ENCODE measurements around the gene MLST8.
A peak's percentile ranks its signal among the peaks of the same experiment; 100 is the strongest.

The MLST8 gene

GRCh38 chr16:2246301-2246885, 41.1 kb downstream of the MLST8 start:
- DNase-seq (ENCODE audit: low read depth), result no peak
- no peak for TF ChIP-seq CTCF (conservative IDR thresholded peaks at IDR 0.05; ENCODE audit: low read depth, low read length)
- no peak overlapping the region for H3K4me3 ChIP-seq (ENCODE audit: low read depth, low read length)

- no peak for TF ChIP-seq CTCF (conservative IDR thresholded peaks at IDR 0.05; ENCODE audit: low read depth, low read length)
- DNase-seq (ENCODE audit: low read depth), result peak; percentile 34
- peak overlapping the region; percentile 75 for H3K4me3 ChIP-seq (ENCODE audit: low read depth, low read length)
Measured at GRCh38 chr16:2250652-2251295, 45.5 kb downstream of the MLST8 start.

GRCh38 chr16:2251296-2252111, 46.2 kb downstream of the MLST8 start, which contains the start of gene ECI1:
TSS of gene ECI1 (minus strand) at chr16:2251587. CDS start at chr16:2251566, 21 bp downstream.
- peak; percentile 62 for TF ChIP-seq CTCF (conservative IDR thresholded peaks at IDR 0.05; ENCODE audit: low read depth, low read length)
- peak within 1 kb of the TSS; percentile 75 for H3K4me3 ChIP-seq (ENCODE audit: low read depth, low read length)
- peak; percentile 93 for DNase-seq (ENCODE audit: low read depth)

GRCh38 chr16:2252806-2253148, 47.5 kb downstream of the MLST8 start:
- DNase-seq (ENCODE audit: low read depth), result no peak
- H3K4me3 ChIP-seq (ENCODE audit: low read depth, low read length), result no peak overlapping the region
- TF ChIP-seq CTCF (conservative IDR thresholded peaks at IDR 0.05; ENCODE audit: low read depth, low read length), result no peak

- TF ChIP-seq CTCF (conservative IDR thresholded peaks at IDR 0.05; ENCODE audit: low read depth, low read length), result no peak
- no peak for DNase-seq (ENCODE audit: low read depth)
- H3K4me3 ChIP-seq (ENCODE audit: low read depth, low read length), result no peak overlapping the region
Measured at GRCh38 chr16:2253293-2253692, 48.0 kb downstream of the MLST8 start.

GRCh38 chr16:2256531-2257140, 51.4 kb downstream of the MLST8 start:
- no peak for TF ChIP-seq CTCF (conservative IDR thresholded peaks at IDR 0.05; ENCODE audit: low read depth, low read length)
- H3K4me3 ChIP-seq (ENCODE audit: low read depth, low read length), result no peak overlapping the region
- no peak for DNase-seq (ENCODE audit: low read depth)

All from choroid plexus epithelial cell (primary cell).